Measurements from ENCODE around the gene CD52.

DNA sequence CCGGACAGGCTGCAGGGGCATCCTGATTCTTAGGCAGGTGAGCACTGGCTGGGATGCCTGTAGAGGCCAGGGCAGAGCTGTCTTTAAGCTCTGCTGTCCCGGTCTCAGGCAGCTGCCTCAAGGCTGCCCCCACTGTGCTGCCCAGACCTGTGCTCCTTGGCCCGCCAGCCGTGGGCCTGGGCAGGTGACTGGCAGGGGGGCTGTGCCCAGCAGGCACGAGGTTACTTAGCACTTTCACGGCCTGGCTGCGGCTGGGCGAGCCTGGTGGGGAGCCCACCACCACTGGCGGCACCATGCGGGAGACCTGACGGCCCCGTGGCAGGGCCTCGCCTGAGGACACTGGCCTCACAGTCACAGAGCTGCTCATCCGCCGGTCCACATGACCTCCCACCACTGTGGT is 28.0 kb downstream of the CD52 start:
- no peak for TF ChIP-seq POLR2AphosphoS5 (IDR thresholded peaks at IDR 0.05)
- no peak for TF ChIP-seq CTCF (IDR thresholded peaks at IDR 0.05 in 8 of 11, conservative IDR thresholded peaks at IDR 0.05 in 3 of 11)

Data from spleen (tissue), 7 donors.